LNCaP clone FGC (cell line): ENCODE results near the gene ZBTB26.

Experiments
- DNase-seq: peaks from one replicate; pipeline ENCODE4 v3.0.0-alpha.2; 2011; ENCODE audit warnings: low read depth
- H3K4me3 ChIP-seq: 2 replicates; pipeline ENCODE4 v1.5.1; 2011; ENCODE audit warnings: mild to moderate bottlenecking, low read depth, low read length, control low read depth
- TF ChIP-seq, protein P1 (sequence below): IDR thresholded peaks from 2 replicates; pipeline ENCODE4 v1.5.1; 2012; ENCODE audit warnings: mild to moderate bottlenecking; ENCODE audit not compliant: control insufficient read depth, insufficient read depth; ENCODE audit errors: extremely low read depth

ZBTB26 gene

DNA sequence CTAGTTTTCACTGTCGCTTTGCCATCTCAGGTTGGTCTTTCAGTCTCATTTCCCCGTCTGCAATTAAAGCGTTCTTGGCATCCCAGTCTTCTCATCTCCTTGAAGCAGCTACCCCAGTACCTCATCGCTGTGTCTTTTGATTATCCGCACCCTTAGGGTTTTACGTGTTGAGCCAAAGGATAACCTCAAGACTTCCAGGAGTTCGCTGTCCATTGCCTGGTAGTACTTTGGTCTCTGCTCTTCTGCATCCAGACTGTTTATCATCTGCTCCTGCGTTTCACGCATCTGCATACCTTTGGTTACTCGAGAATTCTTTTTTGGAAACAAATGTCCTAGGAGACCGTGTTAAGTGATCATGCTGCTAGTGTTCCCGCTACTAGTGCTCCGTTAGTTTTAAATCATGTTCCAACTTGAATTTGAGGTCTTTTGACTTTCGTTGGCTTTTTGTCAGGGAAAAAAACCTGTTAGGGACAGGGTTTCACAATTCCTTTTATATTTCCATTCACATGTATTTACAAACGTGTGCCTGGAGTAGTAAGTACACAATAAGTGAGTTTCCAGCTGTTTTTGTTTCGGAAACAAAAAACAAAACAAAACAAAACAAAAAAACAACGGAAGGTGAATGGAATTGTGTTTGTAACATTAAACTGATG lies 10.4 kb upstream of the ZBTB26 start:
- TF ChIP-seq, protein P1, sequence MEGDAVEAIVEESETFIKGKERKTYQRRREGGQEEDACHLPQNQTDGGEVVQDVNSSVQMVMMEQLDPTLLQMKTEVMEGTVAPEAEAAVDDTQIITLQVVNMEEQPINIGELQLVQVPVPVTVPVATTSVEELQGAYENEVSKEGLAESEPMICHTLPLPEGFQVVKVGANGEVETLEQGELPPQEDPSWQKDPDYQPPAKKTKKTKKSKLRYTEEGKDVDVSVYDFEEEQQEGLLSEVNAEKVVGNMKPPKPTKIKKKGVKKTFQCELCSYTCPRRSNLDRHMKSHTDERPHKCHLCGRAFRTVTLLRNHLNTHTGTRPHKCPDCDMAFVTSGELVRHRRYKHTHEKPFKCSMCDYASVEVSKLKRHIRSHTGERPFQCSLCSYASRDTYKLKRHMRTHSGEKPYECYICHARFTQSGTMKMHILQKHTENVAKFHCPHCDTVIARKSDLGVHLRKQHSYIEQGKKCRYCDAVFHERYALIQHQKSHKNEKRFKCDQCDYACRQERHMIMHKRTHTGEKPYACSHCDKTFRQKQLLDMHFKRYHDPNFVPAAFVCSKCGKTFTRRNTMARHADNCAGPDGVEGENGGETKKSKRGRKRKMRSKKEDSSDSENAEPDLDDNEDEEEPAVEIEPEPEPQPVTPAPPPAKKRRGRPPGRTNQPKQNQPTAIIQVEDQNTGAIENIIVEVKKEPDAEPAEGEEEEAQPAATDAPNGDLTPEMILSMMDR = no peak
- peak; percentile 8 for DNase-seq
- H3K4me3 ChIP-seq = peak overlapping the region; percentile 82

DNA sequence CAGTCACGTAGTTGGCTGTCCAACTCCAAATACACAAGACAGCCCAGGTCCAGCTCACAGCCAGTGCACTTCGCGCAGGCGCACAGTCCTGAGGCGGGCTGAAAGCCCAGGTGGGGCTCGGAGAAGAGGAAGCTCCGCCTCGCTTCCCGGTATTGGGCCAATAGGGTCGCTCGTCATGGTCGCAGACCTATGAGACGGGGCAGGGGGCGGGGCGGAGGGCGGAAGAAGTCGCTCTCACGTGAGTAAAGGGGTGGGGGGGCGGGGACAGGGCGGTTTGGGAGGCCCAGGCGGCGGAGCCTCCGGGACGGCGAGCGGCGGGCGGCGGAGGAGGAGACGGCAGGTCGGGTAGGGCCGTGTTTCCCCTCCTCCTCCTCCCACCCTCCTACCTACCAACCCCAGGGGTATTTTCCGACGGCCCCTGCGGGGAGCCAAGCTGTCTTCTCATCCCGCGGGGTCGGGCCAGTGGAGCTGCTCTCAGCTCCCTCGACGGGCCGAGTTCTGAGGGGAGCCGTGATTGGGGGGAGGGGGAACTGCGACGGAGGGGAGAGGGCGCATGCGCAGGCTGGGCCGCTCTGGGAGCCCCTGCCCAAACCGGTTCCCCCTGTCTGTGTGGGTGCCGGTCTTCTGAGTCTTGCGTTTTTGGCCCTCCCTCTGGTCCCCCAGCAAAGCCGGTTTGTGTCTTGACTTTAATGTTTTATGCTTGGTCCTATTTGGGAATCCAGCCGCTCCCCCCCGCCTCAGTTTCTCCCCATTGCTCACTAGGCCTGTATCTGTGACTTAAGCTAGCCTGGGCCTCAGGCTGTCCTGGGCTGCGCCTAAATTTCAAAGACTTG lies 9.7 kb upstream of the ZBTB26 start, which contains the start of gene RABGAP1:
RABGAP1 (plus strand) TSS at position 272 of the 833 bp plus-strand sequence. CDS start 16,040 bp downstream, outside the sequence.
- TF ChIP-seq, protein P1 = no peak
- H3K4me3 ChIP-seq = peak within 1 kb of the TSS; percentile 82
- DNase-seq = peak; percentile 97

DNA sequence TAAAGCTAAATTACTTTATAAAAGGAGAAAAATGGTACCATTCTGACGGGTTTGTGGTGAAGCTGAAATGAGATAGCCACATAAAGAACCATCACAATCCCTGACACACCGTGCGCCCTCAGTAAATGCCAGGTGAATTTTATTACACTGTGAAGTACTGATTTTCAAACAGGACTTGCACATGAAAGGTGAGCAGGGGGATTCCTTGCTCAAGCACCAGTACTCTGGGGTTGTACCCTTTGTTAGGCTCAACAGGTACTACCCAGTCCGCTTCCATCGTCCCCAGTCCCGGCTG lies 9.1 kb upstream of the ZBTB26 start:
- H3K4me3 ChIP-seq = peak overlapping the region; percentile 82
- DNase-seq = no peak
- TF ChIP-seq, protein P1 = no peak

DNA sequence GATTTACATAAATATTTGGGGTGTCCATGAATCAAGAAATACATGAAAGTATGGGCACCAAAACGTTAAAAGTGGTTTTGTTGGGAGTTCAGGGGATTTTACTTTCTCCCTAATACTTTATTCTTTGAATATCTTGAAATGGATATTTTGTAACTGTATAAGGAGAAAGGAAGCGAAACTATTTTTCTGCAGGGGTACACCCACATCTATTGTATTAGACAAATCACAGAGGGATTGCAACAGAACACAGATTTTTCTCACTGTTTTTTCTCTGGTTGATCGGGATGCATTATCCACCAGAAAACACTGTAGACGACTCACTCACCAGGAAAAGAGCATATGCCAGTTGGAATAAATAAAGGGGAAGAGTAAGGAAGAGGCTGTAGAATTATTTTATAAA lies 8.3 kb upstream of the ZBTB26 start:
- TF ChIP-seq, protein P1 = no peak
- no peak for DNase-seq
- no peak overlapping the region for H3K4me3 ChIP-seq

DNA sequence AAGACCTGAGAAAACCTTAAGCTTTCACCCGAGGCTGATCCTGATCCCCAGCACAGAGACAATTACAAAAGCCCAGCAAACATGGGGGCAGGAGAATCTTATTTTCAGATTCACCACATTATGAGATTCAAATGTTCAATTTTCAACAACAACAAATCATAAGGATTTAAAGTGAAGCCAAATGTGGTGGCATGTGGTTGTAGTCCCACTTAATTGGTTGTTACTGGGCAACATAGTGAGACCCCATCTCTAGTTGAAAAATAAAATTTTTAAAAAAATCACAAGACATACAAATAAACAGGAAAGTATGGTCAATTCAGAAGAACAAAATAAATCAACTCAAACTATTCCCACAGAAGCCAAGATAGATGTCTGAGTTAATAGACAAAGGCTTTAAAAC lies 5.6 kb upstream of the ZBTB26 start:
- DNase-seq = no peak
- no peak overlapping the region for H3K4me3 ChIP-seq
- TF ChIP-seq, protein P1 = no peak

DNA sequence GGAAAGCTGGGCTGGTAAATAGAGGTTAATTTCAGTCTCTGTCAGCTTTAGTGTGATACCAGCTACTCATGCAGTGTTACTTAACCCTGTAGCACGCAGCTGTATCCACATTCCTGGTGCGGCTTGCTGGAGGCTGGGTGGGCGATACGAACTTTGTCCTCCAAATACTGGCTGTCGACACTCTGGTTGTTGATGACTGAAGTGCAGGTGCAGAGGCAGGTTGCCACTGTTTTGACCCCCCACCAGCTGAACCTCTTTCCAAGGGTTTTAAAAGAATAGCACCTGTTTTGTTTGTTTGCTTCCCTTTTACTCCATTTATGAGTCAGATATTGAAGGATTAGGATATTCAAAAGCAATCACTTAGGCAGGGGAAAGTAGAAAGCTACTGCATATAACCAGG lies 5.2 kb upstream of the ZBTB26 start:
- DNase-seq = no peak
- H3K4me3 ChIP-seq = no peak overlapping the region
- TF ChIP-seq, protein P1 = no peak
